Gastroesophageal sphincter (tissue), 3 donors: ENCODE results near the gene CDK4.

Experiments
- EP300 ChIP-seq: sonication (generic); formaldehyde crosslinking; IDR thresholded peaks from one replicate; pipeline ENCODE4 v1.6.1; 2017; ENCODE audit warnings: antibody characterized with exemption, mild to moderate bottlenecking
- POLR2A ChIP-seq, 2 donors: fragments of 450-650 bp; IDR thresholded peaks; one replicate each; pipeline ENCODE4 v1.6.1; 2017; ENCODE audit warnings: antibody characterized with exemption in 2 of 2, mild to moderate bottlenecking in 2 of 2, moderate library complexity in 1 of 2
- TF ChIP-seq, protein P1 (sequence below), 4 experiments: fragments of 200-600 bp in 2 of 4; fragments of 450-650 bp in 2 of 4; sonication (generic) in 1 of 4; IDR thresholded peaks; one replicate each; pipeline ENCODE4 v1.5.1; 2017 to 2019; ENCODE audit warnings: antibody characterized with exemption in 4 of 4, mild to moderate bottlenecking in 2 of 4, moderate library complexity in 2 of 4

DNA sequence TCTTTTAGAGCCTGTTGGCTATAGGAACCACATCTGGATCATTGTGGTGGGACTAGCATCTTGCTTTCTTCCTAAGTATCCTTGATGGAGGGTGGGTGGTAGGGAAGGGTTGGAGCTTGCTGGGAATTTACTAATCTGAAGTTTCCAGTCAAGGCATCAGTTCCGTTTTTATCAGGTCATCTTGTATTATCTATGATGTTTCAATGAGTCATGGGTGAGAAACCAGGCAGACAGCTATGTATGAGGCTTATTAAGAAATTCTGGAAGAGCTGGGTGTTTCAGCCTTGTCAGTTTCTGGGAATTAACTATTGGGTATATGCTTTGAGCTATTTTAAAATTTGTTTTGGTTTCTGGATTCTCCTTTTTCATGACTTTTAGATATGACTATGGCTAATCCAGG is 41.8 kb upstream of the CDK4 start:
- TF ChIP-seq POLR2A (IDR thresholded peaks at IDR 0.05) (no peak), EP300 (no peak)
- TF ChIP-seq, protein P1, sequence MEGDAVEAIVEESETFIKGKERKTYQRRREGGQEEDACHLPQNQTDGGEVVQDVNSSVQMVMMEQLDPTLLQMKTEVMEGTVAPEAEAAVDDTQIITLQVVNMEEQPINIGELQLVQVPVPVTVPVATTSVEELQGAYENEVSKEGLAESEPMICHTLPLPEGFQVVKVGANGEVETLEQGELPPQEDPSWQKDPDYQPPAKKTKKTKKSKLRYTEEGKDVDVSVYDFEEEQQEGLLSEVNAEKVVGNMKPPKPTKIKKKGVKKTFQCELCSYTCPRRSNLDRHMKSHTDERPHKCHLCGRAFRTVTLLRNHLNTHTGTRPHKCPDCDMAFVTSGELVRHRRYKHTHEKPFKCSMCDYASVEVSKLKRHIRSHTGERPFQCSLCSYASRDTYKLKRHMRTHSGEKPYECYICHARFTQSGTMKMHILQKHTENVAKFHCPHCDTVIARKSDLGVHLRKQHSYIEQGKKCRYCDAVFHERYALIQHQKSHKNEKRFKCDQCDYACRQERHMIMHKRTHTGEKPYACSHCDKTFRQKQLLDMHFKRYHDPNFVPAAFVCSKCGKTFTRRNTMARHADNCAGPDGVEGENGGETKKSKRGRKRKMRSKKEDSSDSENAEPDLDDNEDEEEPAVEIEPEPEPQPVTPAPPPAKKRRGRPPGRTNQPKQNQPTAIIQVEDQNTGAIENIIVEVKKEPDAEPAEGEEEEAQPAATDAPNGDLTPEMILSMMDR (IDR thresholded peaks at IDR 0.05), result no peak
